WTC11 (cell line): ENCODE measurements around the gene BBLN. TPM values are rescaled to one million over a fixed set of nuclear protein-coding genes. Genes with fewer than 3 reads are reported as not detected.
A peak's percentile ranks its signal among the peaks of the same experiment; 100 is the strongest.

Experiments used
- ATAC-seq: fragments of 200-7000 bp; cut with Tn5 transposase; 2 replicates; pipeline ENCODE4 v1.10.0; 2021; ENCODE audit warnings: mild to moderate bottlenecking, moderate library complexity
- CTCF ChIA-PET: fragments of 300-600 bp; sonication (Branson Sonifier 250); formaldehyde crosslinking; loops from one replicate; lab custom pipeline; 2021; ENCODE audit warnings: antibody characterized with exemption; lab: Charles Lee
- POLR2A ChIA-PET: fragments of 350-600 bp; sonication (Branson Sonifier 250); formaldehyde crosslinking; loops from one replicate; lab custom pipeline; 2021; ENCODE audit warnings: antibody characterized with exemption; lab: Charles Lee
- DNase-seq: peaks from one replicate; pipeline ENCODE4 v3.0.0; 2021; ENCODE audit warnings: low spot score
- H3K27ac Mint-ChIP-seq: 2 replicates; pipeline ENCODE4 v1.8.0; 2021; ENCODE audit warnings: mixed read lengths
- H3K27me3 Mint-ChIP-seq: 2 replicates; pipeline ENCODE4 v1.8.0; 2021; ENCODE audit warnings: low read depth, mild to moderate bottlenecking, moderate library complexity, mixed read lengths
- H3K36me3 Mint-ChIP-seq: 2 replicates; pipeline ENCODE4 v1.8.0; 2021; ENCODE audit warnings: mixed read lengths
- H3K4me1 Mint-ChIP-seq: 2 replicates; pipeline ENCODE4 v1.8.0; 2022; ENCODE audit warnings: mixed read lengths
- H3K4me3 Mint-ChIP-seq: 2 replicates; pipeline ENCODE4 v1.8.0; 2021; ENCODE audit warnings: mild to moderate bottlenecking, moderate library complexity, mixed read lengths
- H3K9me3 Mint-ChIP-seq: 2 replicates; pipeline ENCODE4 v1.8.0; 2021; ENCODE audit warnings: mixed read lengths
- ATF1 ChIP-seq: sonication (generic); formaldehyde crosslinking; IDR thresholded peaks from 2 replicates; pipeline ENCODE4 v1.8.1; 2023; ENCODE audit warnings: mild to moderate bottlenecking, moderate library complexity, missing genetic modification reagents
- CREB1 ChIP-seq: sonication (generic); formaldehyde crosslinking; IDR thresholded peaks from 2 replicates; pipeline ENCODE4 v1.8.0; 2023; ENCODE audit warnings: mild to moderate bottlenecking, missing genetic modification reagents
- GABPB1 ChIP-seq: sonication (generic); formaldehyde crosslinking; IDR thresholded peaks from 2 replicates; pipeline ENCODE4 v1.8.1; 2023; ENCODE audit warnings: mild to moderate bottlenecking, missing genetic modification reagents
- GRHL2 ChIP-seq: fragments of 250-450 bp; sonication (Bioruptor Pico); IDR thresholded peaks from 2 replicates; pipeline ENCODE4 v1.8.0; 2022; ENCODE audit warnings: mild to moderate bottlenecking, moderate library complexity; ENCODE audit not compliant: insufficient replicate concordance, severe bottlenecking
- JUN ChIP-seq: sonication (generic); formaldehyde crosslinking; IDR thresholded peaks from 2 replicates; pipeline ENCODE4 v1.8.0; 2023; ENCODE audit warnings: mild to moderate bottlenecking, missing genetic modification reagents
- MYBL2 ChIP-seq: sonication (generic); formaldehyde crosslinking; IDR thresholded peaks from 2 replicates; pipeline ENCODE4 v1.8.1; 2023; ENCODE audit warnings: mild to moderate bottlenecking, moderate library complexity, missing genetic modification reagents
- SP1 ChIP-seq: sonication (generic); formaldehyde crosslinking; conservative IDR thresholded peaks from 2 replicates; pipeline ENCODE4 v1.8.1; 2022; ENCODE audit warnings: missing genetic modification reagents
- TP53 ChIP-seq: sonication (generic); formaldehyde crosslinking; IDR thresholded peaks from 2 replicates; pipeline ENCODE4 v1.8.1; 2023; ENCODE audit warnings: mild to moderate bottlenecking, missing genetic modification reagents
- ZNF219 ChIP-seq: sonication (generic); formaldehyde crosslinking; IDR thresholded peaks from 2 replicates; pipeline ENCODE4 v1.8.0; 2023; ENCODE audit warnings: missing genetic modification reagents, mild to moderate bottlenecking, borderline replicate concordance
- ZNF263 ChIP-seq: sonication (generic); formaldehyde crosslinking; IDR thresholded peaks from 2 replicates; pipeline ENCODE4 v1.8.1; 2022; ENCODE audit warnings: low read depth, mild to moderate bottlenecking, moderate library complexity, missing genetic modification reagents
- ZNF671 ChIP-seq: fragments of 250-450 bp; sonication (Bioruptor Pico); IDR thresholded peaks from 2 replicates; pipeline ENCODE4 v1.8.0; 2021; ENCODE audit warnings: mild to moderate bottlenecking
- total RNA-seq: library from RNA; stranded (reverse); gene quantifications from 3 replicates; pipeline ENCODE4 v1.2.3, GENCODE V29; 2021
- TF ChIP-seq, protein P1 (sequence below): sonication (generic); formaldehyde crosslinking; IDR thresholded peaks from 2 replicates; pipeline ENCODE4 v1.8.1; 2023; ENCODE audit warnings: mild to moderate bottlenecking, moderate library complexity, missing genetic modification reagents
- TF ChIP-seq, protein P2 (sequence below): sonication (generic); formaldehyde crosslinking; conservative IDR thresholded peaks from 2 replicates; pipeline ENCODE4 v1.8.1; 2023; ENCODE audit warnings: mild to moderate bottlenecking, low read depth, missing genetic modification reagents, moderate library complexity
- TF ChIP-seq, protein P3 (sequence below): fragments of 250-450 bp; sonication (Bioruptor Pico); IDR thresholded peaks from 2 replicates; pipeline ENCODE4 v2.1.2; 2022; ENCODE audit warnings: mild to moderate bottlenecking, moderate library complexity
- TF ChIP-seq, protein P4 (sequence below): sonication (generic); formaldehyde crosslinking; IDR thresholded peaks from 2 replicates; pipeline ENCODE4 v1.8.0; 2022; ENCODE audit warnings: mild to moderate bottlenecking, missing genetic modification reagents
- TF ChIP-seq, protein P5 (sequence below): sonication (generic); formaldehyde crosslinking; IDR thresholded peaks from 2 replicates; pipeline ENCODE4 v1.8.1; 2023; ENCODE audit warnings: mild to moderate bottlenecking, missing genetic modification reagents, moderate library complexity
- TF ChIP-seq, protein P6 (sequence below): fragments of 250-450 bp; sonication (Bioruptor Pico); IDR thresholded peaks from 2 replicates; pipeline ENCODE4 v1.9.0; 2021; ENCODE audit warnings: moderate library complexity, mild to moderate bottlenecking, inconsistent platforms, borderline replicate concordance
- TF ChIP-seq, protein P7 (sequence below): fragments of 250-450 bp; sonication (Bioruptor Pico); IDR thresholded peaks from 2 replicates; pipeline ENCODE4 v1.8.0; 2021; ENCODE audit warnings: mild to moderate bottlenecking

The BBLN gene
- total RNA-seq, 1 experiment from 2014 or later = 77.1 TPM

DNA sequence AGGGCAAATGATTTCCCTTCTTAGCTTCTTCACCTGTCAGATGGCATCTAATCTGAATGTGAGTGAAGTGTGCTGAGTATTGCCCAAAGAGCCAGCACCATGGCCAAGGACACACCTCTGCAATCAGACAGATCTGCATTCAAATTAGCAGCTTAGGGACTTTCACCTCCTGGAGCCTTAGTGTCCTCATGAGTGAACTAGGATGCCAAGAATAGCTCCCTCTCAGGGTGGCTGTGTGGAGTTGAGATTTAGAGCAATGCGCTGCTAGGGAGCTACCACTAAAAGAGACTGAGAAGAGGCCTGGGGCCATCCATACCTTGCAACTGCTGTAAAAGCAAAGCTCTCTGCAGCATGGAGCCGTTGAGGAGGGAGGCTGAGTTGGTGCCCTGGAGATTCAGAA, 29.9 kb downstream of the BBLN start (continued):
- TF ChIP-seq, protein P1, sequence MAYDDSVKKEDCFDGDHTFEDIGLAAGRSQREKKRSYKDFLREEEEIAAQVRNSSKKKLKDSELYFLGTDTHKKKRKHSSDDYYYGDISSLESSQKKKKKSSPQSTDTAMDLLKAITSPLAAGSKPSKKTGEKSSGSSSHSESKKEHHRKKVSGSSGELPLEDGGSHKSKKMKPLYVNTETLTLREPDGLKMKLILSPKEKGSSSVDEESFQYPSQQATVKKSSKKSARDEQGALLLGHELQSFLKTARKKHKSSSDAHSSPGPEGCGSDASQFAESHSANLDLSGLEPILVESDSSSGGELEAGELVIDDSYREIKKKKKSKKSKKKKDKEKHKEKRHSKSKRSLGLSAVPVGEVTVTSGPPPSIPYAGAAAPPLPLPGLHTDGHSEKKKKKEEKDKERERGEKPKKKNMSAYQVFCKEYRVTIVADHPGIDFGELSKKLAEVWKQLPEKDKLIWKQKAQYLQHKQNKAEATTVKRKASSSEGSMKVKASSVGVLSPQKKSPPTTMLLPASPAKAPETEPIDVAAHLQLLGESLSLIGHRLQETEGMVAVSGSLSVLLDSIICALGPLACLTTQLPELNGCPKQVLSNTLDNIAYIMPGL (CRISPR knock-in tag) = no peak
- no peak for TF ChIP-seq CREB1 (CRISPR knock-in tag)
- no peak for TF ChIP-seq TP53 (CRISPR knock-in tag)

DNA sequence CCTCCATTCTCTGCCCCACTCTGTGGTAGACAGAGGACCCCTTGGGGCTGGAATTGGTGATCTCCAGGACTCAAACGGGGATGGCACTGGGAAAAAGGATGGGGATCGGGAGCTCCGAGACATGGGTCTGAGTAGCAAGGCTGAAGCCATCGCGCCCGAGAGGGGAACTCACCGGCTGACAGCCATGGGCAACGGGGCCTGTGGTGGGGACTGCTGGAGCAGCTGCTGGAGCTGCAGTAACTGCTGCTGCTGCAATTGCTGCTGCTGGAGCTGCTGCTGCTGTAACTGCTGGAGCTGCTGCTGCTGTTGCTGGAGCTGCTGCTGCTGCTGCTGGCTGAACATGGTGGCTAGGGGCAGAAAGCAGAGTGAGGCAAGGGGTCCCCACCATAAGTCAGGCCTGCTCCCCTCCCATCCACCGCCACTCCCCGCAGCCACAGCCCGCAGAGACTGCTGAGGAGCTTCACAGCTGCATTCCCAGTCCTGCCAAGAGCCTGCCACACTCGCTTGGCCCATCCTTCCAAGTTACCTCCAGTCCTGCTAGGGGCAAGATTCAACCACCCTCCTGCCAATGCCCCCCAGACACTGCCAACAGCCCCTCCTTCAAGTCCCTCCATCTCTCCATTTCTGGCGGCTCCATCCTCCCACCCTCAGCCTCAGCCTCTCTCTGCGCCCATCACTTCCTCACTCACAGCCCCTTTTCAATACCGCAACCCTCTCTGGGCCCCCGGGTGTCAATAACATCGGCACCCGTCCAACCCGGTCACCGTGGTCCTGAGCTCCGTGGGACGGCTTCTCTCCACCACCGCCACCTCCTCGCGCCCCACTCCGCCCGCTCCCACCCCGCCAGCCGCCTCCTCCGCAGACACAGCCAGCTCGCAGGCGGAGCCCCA, 30.7 kb downstream of the BBLN start:
- DNase-seq = no peak

DNA sequence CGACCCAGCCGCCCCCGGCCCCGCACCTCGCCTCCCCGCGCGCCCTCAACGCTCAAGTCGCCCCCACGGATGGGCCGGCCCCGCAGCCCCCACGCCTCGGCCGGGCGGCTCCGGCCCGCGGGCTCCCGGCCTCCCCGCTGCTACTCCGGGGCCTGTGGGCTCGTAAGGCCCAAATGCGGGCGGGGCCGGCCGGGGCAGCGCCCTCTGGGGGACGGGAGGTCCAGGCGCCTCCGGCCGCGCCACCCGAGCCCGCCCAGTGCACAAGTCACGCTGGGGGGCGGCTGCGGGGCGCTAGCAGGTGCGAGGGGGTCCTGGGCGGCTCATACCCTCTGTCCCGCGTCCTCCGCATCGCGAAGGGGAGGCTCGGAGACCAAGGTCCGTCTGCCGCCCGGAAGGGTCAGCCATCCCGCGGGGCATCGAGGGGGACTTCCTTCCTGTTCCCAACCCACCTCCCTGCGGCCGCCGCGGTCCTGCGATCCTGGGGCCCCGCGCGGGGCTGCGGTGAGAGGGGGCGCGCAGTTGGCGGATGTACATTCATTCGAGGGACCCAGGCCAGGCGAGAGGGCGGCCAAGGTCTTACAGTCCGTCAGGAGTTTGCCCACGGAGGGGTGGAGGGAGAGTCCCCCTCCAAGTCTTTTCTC, 31.5 kb downstream of the BBLN start, which contains the start of gene CIZ1:
TSS of gene CIZ1 (minus strand) at position 167 of the 641 bp plus-strand sequence. CDS start 715 bp downstream, outside the sequence.
- H3K27ac Mint-ChIP-seq = no peak within 1 kb of the TSS
- peaks cover 10% of the 10 kb centered on the region for H3K27me3 Mint-ChIP-seq
- ChIA-PET CTCF (interaction anchor here (0.5 to 3.6 kb wide), 15 partner anchors 9 to 620 kb away, joined by 3 to 18 read pairs (median 6); partner anchors contain the start of genes BBLN and CERCAM), POLR2A (no interaction called here)
- peaks cover 11% of the 10 kb centered on the region for H3K4me1 Mint-ChIP-seq
- peak; percentile 75 for DNase-seq
- ATAC-seq = peak; percentile 91
- H3K4me3 Mint-ChIP-seq = peak within 1 kb of the TSS; percentile 90
- H3K9me3 Mint-ChIP-seq = no peaks in the 10 kb centered on the region
- peaks cover 16% of the 10 kb centered on the region for H3K36me3 Mint-ChIP-seq
- TF ChIP-seq SP1 = peak; percentile 76
- TF ChIP-seq, protein P2, sequence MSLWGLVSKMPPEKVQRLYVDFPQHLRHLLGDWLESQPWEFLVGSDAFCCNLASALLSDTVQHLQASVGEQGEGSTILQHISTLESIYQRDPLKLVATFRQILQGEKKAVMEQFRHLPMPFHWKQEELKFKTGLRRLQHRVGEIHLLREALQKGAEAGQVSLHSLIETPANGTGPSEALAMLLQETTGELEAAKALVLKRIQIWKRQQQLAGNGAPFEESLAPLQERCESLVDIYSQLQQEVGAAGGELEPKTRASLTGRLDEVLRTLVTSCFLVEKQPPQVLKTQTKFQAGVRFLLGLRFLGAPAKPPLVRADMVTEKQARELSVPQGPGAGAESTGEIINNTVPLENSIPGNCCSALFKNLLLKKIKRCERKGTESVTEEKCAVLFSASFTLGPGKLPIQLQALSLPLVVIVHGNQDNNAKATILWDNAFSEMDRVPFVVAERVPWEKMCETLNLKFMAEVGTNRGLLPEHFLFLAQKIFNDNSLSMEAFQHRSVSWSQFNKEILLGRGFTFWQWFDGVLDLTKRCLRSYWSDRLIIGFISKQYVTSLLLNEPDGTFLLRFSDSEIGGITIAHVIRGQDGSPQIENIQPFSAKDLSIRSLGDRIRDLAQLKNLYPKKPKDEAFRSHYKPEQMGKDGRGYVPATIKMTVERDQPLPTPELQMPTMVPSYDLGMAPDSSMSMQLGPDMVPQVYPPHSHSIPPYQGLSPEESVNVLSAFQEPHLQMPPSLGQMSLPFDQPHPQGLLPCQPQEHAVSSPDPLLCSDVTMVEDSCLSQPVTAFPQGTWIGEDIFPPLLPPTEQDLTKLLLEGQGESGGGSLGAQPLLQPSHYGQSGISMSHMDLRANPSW (CRISPR knock-in tag) = no peak
- no peak for TF ChIP-seq GRHL2 (CRISPR knock-in tag)
- peak; percentile 44; the same call in 1 of the 2 replicates for TF ChIP-seq ZNF219 (CRISPR knock-in tag)
- TF ChIP-seq JUN (CRISPR knock-in tag) = no peak
- TF ChIP-seq, protein P3, sequence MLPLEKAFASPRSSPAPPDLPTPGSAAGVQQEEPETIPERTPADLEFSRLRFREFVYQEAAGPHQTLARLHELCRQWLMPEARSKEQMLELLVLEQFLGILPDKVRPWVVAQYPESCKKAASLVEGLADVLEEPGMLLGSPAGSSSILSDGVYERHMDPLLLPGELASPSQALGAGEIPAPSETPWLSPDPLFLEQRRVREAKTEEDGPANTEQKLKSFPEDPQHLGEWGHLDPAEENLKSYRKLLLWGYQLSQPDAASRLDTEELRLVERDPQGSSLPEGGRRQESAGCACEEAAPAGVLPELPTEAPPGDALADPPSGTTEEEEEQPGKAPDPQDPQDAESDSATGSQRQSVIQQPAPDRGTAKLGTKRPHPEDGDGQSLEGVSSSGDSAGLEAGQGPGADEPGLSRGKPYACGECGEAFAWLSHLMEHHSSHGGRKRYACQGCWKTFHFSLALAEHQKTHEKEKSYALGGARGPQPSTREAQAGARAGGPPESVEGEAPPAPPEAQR (CRISPR knock-in tag) = no peak
- TF ChIP-seq ZNF263 (CRISPR knock-in tag) = peak; percentile 43; the same call in 1 of the 2 replicates
- peak; percentile 70; the same call in 1 of the 2 replicates for TF ChIP-seq MYBL2 (CRISPR knock-in tag)
- TF ChIP-seq ZNF671 (CRISPR knock-in tag) = no peak
- TF ChIP-seq, protein P4, sequence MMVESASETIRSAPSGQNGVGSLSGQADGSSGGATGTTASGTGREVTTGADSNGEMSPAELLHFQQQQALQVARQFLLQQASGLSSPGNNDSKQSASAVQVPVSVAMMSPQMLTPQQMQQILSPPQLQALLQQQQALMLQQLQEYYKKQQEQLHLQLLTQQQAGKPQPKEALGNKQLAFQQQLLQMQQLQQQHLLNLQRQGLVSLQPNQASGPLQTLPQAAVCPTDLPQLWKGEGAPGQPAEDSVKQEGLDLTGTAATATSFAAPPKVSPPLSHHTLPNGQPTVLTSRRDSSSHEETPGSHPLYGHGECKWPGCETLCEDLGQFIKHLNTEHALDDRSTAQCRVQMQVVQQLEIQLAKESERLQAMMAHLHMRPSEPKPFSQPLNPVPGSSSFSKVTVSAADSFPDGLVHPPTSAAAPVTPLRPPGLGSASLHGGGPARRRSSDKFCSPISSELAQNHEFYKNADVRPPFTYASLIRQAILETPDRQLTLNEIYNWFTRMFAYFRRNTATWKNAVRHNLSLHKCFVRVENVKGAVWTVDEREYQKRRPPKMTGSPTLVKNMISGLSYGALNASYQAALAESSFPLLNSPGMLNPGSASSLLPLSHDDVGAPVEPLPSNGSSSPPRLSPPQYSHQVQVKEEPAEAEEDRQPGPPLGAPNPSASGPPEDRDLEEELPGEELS (CRISPR knock-in tag) = peak; percentile 84; the same call in 1 of the 2 replicates
- TF ChIP-seq, protein P5, sequence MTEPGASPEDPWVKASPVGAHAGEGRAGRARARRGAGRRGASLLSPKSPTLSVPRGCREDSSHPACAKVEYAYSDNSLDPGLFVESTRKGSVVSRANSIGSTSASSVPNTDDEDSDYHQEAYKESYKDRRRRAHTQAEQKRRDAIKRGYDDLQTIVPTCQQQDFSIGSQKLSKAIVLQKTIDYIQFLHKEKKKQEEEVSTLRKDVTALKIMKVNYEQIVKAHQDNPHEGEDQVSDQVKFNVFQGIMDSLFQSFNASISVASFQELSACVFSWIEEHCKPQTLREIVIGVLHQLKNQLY (CRISPR knock-in tag) = 0 out of 2 replicates have a peak, but pooled peaks have one; percentile 47
- peak; percentile 51; the same call in 1 of the 2 replicates for TF ChIP-seq GABPB1 (CRISPR knock-in tag)

More for the DNA sequence above, 30.7 kb downstream of the BBLN start:
- Mint-ChIP-seq H3K9me3 (no peaks in the 10 kb centered on the region), H3K36me3 (peaks cover 16% of the 10 kb centered on the region), H3K27ac (no peak overlapping the region), H3K4me1 (peaks cover 11% of the 10 kb centered on the region), H3K4me3 (peak overlapping the region; percentile 90), H3K27me3 (peaks cover 10% of the 10 kb centered on the region)
- TF ChIP-seq, protein P6, sequence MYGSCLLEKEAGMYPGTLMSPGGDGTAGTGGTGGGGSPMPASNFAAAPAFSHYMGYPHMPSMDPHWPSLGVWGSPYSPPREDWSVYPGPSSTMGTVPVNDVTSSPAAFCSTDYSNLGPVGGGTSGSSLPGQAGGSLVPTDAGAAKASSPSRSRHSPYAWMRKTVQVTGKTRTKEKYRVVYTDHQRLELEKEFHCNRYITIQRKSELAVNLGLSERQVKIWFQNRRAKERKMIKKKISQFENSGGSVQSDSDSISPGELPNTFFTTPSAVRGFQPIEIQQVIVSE (CRISPR knock-in tag) = no peak
- TF ChIP-seq, protein P7, sequence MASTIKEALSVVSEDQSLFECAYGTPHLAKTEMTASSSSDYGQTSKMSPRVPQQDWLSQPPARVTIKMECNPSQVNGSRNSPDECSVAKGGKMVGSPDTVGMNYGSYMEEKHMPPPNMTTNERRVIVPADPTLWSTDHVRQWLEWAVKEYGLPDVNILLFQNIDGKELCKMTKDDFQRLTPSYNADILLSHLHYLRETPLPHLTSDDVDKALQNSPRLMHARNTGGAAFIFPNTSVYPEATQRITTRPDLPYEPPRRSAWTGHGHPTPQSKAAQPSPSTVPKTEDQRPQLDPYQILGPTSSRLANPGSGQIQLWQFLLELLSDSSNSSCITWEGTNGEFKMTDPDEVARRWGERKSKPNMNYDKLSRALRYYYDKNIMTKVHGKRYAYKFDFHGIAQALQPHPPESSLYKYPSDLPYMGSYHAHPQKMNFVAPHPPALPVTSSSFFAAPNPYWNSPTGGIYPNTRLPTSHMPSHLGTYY (CRISPR knock-in tag) = no peak
- TF ChIP-seq GRHL2 (CRISPR knock-in tag) = no peak
- no peak for TF ChIP-seq ATF1 (CRISPR knock-in tag)
- ChIA-PET CTCF (interaction anchor here (0.5 to 3.6 kb wide), 19 partner anchors 9 to 621 kb away, joined by 3 to 18 read pairs (median 5); partner anchors contain the start of genes BBLN, CERCAM and DNM1), POLR2A (no interaction called here)
- peak; percentile 11 for ATAC-seq
